ENCODE measurements around the gene CMSS1. TPM values are rescaled to one million over a fixed set of nuclear protein-coding genes. Genes with fewer than 3 reads are reported as not detected.

The CMSS1 gene
- total RNA-seq, 1 experiment from 2014 or later, result 55.8 TPM

GRCh38 chr3:100151024-100151707 is 333.5 kb downstream of the CMSS1 start:
- CTCF ChIA-PET, result interaction anchor here (0.5 kb wide), 1 partner anchor 319 kb away, joined by 5 read pairs; no protein-coding TSS in a partner anchor
- no peak overlapping the region for H3K27ac Mint-ChIP-seq (ENCODE audit: unreplicated experiment)
- H3K9me3 Mint-ChIP-seq (ENCODE audit: low read depth, unreplicated experiment), result peaks cover 9% of the 10 kb centered on the region
- no TSS peak for BruUV-seq (replicated peaks)
- peaks cover 8% of the 10 kb centered on the region for H3K4me1 Mint-ChIP-seq (ENCODE audit: low read depth, unreplicated experiment)
- no peak for TF ChIP-seq CTCF (IDR thresholded peaks at IDR 0.05; ENCODE audit: unreplicated experiment)
- H3K4me3 Mint-ChIP-seq (ENCODE audit: low read depth, unreplicated experiment), result no peak overlapping the region
- H3K27me3 Mint-ChIP-seq (ENCODE audit: unreplicated experiment), result no peaks in the 10 kb centered on the region
- DNase-seq, result no peak
- H3K36me3 Mint-ChIP-seq (ENCODE audit: insufficient read depth, unreplicated experiment), result no peaks in the 10 kb centered on the region
- intact Hi-C loops (cut with micrococcal nuclease; ENCODE audit: unreplicated experiment), result no loop called here

GRCh38 chr3:100154171-100154570 is 336.5 kb downstream of the CMSS1 start:
- H3K4me1 Mint-ChIP-seq (ENCODE audit: low read depth, unreplicated experiment), result peaks cover 2% of the 10 kb centered on the region
- H3K27me3 Mint-ChIP-seq (ENCODE audit: unreplicated experiment), result no peaks in the 10 kb centered on the region
- H3K4me3 Mint-ChIP-seq (ENCODE audit: low read depth, unreplicated experiment), result no peak overlapping the region
- no peak overlapping the region for H3K27ac Mint-ChIP-seq (ENCODE audit: unreplicated experiment)
- H3K9me3 Mint-ChIP-seq (ENCODE audit: low read depth, unreplicated experiment), result peaks cover 13% of the 10 kb centered on the region
- no peaks in the 10 kb centered on the region for H3K36me3 Mint-ChIP-seq (ENCODE audit: insufficient read depth, unreplicated experiment)
- TF ChIP-seq CTCF (IDR thresholded peaks at IDR 0.05; ENCODE audit: unreplicated experiment), result no peak
- DNase-seq, result no peak
- no TSS peak for BruUV-seq (replicated peaks)
- CTCF ChIA-PET, result no interaction called here
- intact Hi-C loops (cut with micrococcal nuclease; ENCODE audit: unreplicated experiment), result no loop called here

GRCh38 chr3:100155128-100155527 is 337.5 kb downstream of the CMSS1 start:
- H3K27me3 Mint-ChIP-seq (ENCODE audit: unreplicated experiment), result no peaks in the 10 kb centered on the region
- CTCF ChIA-PET, result interaction anchor here (1.1 kb wide), 1 partner anchor 65 kb away, joined by 3 read pairs; no protein-coding TSS in a partner anchor
- no TSS peak for BruUV-seq (replicated peaks)
- no peak for TF ChIP-seq CTCF (IDR thresholded peaks at IDR 0.05; ENCODE audit: unreplicated experiment)
- H3K4me1 Mint-ChIP-seq (ENCODE audit: low read depth, unreplicated experiment), result peaks cover 5% of the 10 kb centered on the region
- H3K9me3 Mint-ChIP-seq (ENCODE audit: low read depth, unreplicated experiment), result peaks cover 13% of the 10 kb centered on the region
- intact Hi-C loops (cut with micrococcal nuclease; ENCODE audit: unreplicated experiment), result no loop called here
- H3K4me3 Mint-ChIP-seq (ENCODE audit: low read depth, unreplicated experiment), result no peak overlapping the region
- no peaks in the 10 kb centered on the region for H3K36me3 Mint-ChIP-seq (ENCODE audit: insufficient read depth, unreplicated experiment)
- no peak overlapping the region for H3K27ac Mint-ChIP-seq (ENCODE audit: unreplicated experiment)
- DNase-seq, result no peak

GRCh38 chr3:100155590-100155989 is 337.9 kb downstream of the CMSS1 start:
- Mint-ChIP-seq H3K27me3 (ENCODE audit: unreplicated experiment) (no peaks in the 10 kb centered on the region), H3K36me3 (ENCODE audit: insufficient read depth, unreplicated experiment) (no peaks in the 10 kb centered on the region), H3K9me3 (ENCODE audit: low read depth, unreplicated experiment) (peaks cover 13% of the 10 kb centered on the region), H3K27ac (ENCODE audit: unreplicated experiment) (no peak overlapping the region), H3K4me1 (ENCODE audit: low read depth, unreplicated experiment) (peaks cover 8% of the 10 kb centered on the region), H3K4me3 (ENCODE audit: low read depth, unreplicated experiment) (no peak overlapping the region)
- CTCF ChIA-PET, result interaction anchor here (0.6 to 1.1 kb wide), 2 partner anchors 11 to 65 kb away, joined by 3 read pairs; no protein-coding TSS in a partner anchor
- BruUV-seq (replicated peaks), result no TSS peak
- intact Hi-C loops (cut with micrococcal nuclease; ENCODE audit: unreplicated experiment), result no loop called here
- no peak for TF ChIP-seq CTCF (IDR thresholded peaks at IDR 0.05; ENCODE audit: unreplicated experiment)
- DNase-seq, result no peak

All from Calu3 (cell line).